ENCODE measurements around the gene PARVG.

PARVG gene

GRCh38 chr22:44195189-44195871 is 14.6 kb downstream of the PARVG start:
- DNase-seq, result no peak

- no peak for DNase-seq
Measured at GRCh38 chr22:44196241-44196640, 15.5 kb downstream of the PARVG start.

GRCh38 chr22:44196731-44197131 is 16.0 kb downstream of the PARVG start:
- DNase-seq, result peak in 9 of 56 donors; percentile 13 to 33 (median 23)

- DNase-seq, result no peak
Measured at GRCh38 chr22:44197271-44197670, 16.5 kb downstream of the PARVG start.

GRCh38 chr22:44199164-44199563 is 18.4 kb downstream of the PARVG start:
- DNase-seq, result no peak

GRCh38 chr22:44199866-44200265 is 19.1 kb downstream of the PARVG start:
- no peak for DNase-seq

GRCh38 chr22:44200451-44200850 is 19.7 kb downstream of the PARVG start:
- DNase-seq, result no peak

- DNase-seq, result no peak
Measured at GRCh38 chr22:44200855-44201550, 20.3 kb downstream of the PARVG start.

GRCh38 chr22:44201665-44202064 is 20.9 kb downstream of the PARVG start:
- DNase-seq, result no peak

GRCh38 chr22:44202261-44202789 is 21.6 kb downstream of the PARVG start:
- peak in 4 of 56 donors; percentile 11 to 39 (median 20) for DNase-seq

- DNase-seq, result no peak
Measured at GRCh38 chr22:44203203-44203602, 22.5 kb downstream of the PARVG start.

GRCh38 chr22:44204739-44205515 is 24.2 kb downstream of the PARVG start:
- no peak for DNase-seq

- DNase-seq, result no peak
Measured at GRCh38 chr22:44205516-44206329, 25.0 kb downstream of the PARVG start.

GRCh38 chr22:44206330-44206645 is 25.6 kb downstream of the PARVG start:
- no peak for DNase-seq

- no peak for DNase-seq
Measured at GRCh38 chr22:44206696-44207095, 26.0 kb downstream of the PARVG start.

GRCh38 chr22:44207173-44207980 is 26.7 kb downstream of the PARVG start:
- no peak for DNase-seq

GRCh38 chr22:44207981-44208317 is 27.2 kb downstream of the PARVG start:
- DNase-seq, result no peak

GRCh38 chr22:44209343-44209742 is 28.6 kb downstream of the PARVG start:
- DNase-seq, result no peak

GRCh38 chr22:44210722-44211121 is 30.0 kb downstream of the PARVG start:
- DNase-seq, result no peak

- DNase-seq, result no peak
Measured at GRCh38 chr22:44211256-44211945, 30.7 kb downstream of the PARVG start.

All from amygdala (tissue), 56 donors.